NCI-H2081 treated with DMSO at 0.1 percent for 48 hours (cell line): ENCODE results near the gene DTWD2.
"Not testable (repeated sequence)": the region's sequence is repeated elsewhere in the genome, so short reads cannot be mapped to it uniquely, and the experiment has no call there.

ENCODE experiments used
- DNase-seq: peaks from one replicate; lab custom pipeline; 2025; lab: John Stamatoyannopoulos, UW

Gene DTWD2

DNA sequence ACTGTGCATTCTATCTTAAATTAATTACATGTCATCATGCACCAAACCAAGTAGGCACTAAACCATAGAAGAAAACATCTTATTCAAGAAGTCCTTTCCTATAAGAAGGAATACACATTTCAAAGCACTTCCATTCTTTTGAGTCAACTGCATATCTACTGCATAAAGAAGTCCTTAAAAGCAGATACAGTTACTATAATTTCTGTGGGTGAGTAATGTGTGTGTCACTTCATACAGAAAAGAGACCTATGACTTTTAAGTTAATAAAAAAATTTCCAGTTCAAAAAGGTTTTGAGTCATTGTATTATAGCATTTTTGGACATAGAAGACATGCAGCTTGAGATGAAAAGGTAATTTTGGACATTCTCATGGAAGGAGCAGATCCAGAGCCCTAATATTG, 125.0 kb downstream of the DTWD2 start:
- DNase-seq = no peak

DNA sequence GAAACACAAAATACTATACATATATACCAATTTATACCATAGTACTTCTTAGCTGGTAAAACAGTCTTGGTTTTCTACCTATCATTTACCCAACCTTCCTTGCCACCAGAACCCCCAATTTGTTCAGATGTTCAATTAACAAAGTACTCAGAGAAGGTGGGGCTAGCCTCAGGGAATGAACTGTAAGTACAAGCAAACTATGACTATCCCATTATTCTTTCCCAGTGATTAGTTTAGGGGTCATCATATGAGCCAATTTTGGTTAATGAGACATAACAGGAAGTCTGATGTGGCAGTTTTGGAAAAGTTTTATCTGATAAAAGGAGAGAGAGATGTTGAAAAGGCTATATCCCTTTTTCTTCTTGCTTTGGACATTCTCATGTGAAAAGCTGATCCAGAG, 125.8 kb downstream of the DTWD2 start:
- no peak for DNase-seq

DNA sequence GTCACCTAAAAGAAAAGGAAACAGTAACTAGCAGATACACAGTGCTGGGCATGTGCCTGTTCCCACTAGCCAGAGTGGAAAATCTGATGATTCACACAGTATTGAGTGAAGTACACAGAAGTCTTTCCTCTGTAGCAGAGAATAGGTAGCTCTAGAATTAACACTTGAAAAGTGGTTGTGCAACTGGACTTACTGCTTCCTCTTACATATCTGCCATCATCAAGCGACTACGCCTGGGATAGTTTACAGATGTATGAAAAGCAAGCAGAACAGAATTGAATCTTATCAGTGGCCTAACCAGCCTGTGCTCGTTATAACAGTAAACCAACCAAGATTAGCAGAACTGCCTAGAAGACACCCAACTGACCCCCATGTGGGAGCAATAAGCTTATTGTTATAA, 130.6 kb downstream of the DTWD2 start:
- no peak for DNase-seq

DNA sequence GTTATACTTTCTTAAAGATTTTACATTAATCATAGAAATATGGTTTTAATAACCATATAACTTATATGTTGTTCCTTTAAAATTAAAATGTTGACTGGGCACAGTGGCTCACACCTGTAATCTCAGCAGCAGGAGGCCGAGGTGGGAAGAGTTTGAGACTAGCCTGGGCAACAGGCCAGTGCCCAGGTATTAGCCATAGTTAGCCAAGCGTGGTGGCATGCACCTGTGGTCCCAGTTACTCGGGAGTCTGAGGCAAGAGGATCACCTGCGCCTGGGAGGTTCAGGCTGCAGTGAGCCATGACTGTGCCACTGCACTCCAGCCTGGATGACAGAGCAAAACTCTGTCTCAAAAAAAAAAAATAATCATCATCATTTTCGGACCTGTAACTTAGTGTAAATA, 133.5 kb downstream of the DTWD2 start:
- no peak for DNase-seq

DNA sequence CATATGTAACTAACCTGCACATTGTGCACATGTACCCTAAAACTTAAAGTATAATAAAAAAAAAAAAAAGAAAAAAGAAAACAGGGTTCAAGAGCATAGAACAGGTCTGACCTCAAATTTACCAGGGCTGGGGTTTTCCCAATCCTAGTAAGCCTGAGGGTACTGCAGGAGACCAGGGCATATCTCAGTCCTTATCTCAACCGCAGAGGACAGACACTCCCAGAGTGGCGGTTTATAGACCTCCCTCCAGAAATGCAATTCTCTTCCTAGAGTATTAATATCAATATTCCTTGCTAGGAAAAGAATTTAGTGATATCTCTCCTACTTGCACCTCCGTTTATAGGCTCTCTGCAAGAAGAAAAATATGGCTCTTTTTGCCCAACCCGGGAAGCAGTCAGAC, 136.6 kb downstream of the DTWD2 start:
- not testable (repeated sequence) for DNase-seq

DNA sequence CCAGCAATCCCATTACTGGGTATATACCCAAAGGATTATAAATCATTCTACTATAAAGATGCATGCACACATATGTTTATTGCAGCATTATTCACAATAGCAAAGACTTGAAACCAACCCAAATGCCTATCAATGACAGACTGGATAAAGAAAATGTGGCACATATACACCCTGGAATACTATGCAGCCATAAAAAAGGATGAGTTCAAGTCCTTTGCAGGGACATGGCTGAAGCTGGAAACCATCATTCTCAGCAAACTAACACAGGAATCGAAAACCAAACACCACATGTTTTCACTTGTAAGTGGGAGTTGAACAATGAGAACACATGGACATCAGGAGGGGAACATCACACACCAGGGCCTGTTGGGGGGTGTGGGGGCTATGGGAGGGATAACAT, 138.8 kb downstream of the DTWD2 start:
- not testable (repeated sequence) for DNase-seq

DNA sequence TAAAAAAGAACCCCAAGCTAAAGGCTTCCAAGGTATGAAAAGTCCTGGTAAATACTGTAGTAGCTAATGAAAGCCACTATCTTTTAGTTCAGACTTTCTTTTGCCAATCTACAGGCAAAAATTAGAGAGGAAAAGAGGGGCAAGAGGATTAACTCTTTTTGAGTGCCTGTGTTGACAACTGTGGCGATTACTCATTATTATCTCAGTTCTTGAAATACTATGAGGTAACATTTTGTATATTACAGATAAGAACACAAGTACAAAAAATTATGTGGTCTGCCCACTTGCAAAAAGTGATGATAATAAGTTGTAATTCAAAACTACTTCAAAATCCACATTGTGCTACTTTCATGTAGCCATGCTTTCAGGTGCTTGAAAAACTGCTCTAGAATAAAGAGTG, 144.0 kb downstream of the DTWD2 start:
- no peak for DNase-seq

DNA sequence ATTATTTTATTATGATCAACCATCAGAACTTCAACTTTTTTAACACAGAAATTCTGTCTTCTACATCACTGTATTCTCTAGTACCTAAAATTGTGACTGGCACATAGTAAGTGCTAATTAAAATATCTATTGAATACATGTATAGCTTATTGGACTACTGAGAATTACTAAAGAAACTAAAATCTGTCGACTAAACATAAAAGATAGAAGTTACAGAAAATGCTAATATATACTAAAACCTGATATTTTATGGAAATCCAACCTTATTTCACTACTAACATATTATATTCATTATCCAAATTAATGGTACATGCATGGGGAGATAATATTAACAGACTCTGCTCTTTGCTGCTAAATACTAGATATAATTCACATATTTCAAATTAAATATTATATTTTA, 153.6 kb downstream of the DTWD2 start:
- no peak for DNase-seq

DNA sequence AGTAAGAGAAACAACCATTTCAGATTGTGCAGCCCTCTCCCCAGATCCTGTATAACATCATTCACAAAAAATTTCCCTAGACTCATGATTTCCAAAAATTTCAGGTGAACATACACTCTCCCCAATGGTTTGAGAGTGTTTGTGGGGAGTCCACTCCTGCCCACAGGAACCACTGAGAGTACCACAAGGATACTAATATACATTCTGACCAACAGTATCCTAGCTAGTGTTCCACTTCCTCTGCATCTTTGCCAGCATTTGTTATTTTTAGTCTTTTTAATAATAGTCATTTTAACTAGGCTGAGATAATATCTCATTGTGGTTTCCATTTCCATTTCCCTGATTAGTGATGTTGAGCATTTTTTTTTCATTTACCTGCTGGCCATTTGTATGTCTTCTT, 155.4 kb downstream of the DTWD2 start:
- DNase-seq = no peak

DNA sequence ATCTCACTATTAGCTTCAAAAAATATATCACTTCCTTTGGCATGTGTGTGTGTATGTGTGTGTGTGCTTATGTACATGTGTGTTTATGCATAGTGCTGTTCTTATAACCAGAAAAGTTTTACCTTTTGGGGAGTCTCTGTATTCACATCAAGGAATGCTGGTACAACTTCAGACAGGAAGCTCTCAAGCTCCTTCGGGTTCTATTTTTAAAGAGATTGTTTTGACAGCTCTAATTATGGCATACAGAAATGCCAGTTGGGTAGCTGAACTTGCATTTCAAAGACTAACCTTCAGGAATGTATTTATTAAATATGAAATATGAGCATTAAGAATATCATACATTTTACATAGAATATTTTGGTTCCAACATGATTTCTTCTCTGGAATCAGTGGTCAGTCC, 163.1 kb downstream of the DTWD2 start:
- DNase-seq = no peak

DNA sequence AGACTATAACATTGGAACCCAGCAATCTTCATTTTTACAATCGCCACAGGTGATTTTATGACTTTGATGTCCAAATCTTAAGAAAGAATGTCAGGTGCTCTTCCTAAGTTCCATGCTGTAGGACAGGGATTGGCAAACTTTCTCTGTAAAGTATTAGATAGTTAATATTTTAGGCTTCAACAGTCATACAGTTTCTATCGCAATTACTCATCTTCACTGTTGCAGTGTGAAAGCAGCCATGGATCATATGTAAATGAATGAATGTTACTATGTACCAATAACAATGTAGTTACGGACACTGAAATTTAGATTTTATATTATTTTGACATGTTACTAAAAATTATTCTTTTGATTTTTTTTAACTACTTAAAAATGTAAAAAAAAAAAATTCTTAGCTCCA, 169.7 kb downstream of the DTWD2 start:
- DNase-seq = no peak

DNA sequence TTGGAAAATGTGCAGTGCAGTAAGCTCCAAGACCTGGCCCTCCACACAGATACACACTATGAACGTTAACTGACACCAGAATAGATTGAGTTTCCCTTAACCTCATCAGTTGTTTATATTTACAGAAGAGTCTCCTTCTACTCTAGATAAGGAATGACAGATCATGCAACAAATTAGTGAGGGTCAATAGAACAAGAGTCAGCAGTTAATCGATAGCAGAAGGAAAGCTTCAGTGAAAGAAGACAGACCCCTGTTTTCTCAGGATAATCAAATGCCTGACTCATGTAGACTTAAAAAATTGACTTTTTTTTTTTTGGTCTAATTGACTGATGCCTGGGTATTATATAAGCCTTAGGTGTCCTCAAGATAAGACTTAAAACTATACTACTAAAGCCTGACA, 179.9 kb downstream of the DTWD2 start:
- DNase-seq = no peak

DNA sequence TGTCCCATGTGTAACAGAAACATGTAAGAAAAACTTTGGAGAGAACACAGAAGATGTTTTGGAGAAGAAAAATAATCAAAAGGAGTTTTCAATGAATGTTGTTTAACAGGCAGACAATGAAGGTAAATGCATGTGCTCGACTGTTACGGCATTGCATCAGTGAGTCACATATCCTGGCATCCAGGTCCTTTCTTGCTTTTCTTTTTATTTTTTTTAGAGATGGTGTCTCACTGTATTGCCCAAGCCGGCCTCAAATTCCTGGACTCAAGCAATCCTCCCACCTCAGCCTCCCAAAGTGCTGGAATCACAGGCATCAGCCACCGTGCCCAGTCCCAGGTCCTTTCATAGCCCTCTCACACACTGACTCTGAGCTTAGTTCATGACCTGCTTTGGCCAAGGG, 181.8 kb downstream of the DTWD2 start:
- no peak for DNase-seq

DNA sequence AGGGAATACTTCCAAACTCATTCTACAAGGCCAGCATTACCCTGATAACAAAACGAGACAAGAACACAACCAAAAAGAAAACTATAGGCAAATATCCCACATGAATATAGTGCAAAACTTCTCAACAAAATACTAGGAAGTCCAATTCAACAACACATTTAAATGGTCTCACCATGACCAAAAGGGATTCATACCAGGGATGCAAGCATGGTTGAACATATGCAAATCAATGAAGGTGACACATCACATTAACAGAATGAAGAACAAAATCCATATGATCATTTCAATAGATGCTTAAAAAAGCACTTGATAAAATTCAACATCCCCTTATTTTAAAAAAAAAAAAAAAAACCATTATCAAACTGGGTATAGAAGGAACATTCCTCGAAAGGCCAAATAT, 186.0 kb downstream of the DTWD2 start:
- no peak for DNase-seq

DNA sequence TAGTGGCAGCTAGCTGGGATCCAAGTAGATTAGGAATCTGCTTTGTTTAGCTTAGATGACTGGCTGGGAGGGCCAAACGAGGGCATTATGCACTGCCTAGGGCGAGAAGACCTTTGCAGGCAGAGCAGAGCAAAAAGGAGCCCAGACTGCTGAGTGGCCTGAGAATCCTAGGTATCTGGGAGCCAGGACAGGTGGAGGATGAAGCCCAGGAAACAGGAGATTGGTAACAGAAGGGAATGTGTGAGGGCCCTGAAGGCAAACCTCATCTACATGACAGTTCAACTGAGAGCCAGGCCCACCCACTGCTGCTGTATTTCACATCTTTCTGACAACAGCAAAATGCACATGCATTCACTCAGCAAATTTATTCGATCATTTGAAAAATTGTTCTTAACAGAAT, 192.3 kb downstream of the DTWD2 start:
- no peak for DNase-seq

DNA sequence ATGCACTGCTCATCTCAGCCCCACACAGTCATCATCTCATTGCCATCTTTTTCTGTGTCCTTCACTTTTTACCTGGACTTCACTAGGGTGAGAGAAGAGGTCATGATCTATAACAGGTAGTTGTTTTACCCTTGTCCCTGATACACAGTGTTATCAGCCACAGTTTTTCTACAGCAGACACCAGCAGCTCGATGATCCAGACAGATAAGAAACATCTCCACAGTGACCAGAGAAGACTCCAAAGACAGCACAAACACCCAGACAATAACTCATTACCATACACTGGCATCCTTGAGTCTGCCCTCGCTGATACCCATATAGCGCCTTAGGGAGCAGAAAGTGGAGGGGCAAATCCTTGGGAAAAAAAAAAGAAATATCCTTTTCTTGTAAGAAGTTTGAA, 194.1 kb downstream of the DTWD2 start:
- DNase-seq = no peak

DNA sequence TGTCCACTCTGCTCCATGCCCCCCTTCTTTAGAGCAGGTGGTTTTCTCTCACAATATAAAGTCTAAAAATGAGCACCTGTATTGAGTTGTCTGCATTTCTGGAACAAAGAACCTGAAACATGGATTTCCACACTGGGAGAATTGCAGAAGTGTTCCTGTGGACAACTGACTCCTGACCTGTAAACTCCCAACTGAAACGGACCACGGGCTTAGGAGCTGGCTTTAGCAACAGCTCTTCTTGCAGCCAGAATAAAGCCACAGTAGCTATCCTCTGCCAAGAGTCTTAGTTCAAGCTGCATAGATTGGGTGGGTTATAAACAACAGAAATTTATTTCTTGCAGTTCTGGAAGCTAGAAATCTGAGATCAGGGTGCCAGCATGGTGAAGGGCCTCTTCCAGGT, 194.7 kb downstream of the DTWD2 start:
- DNase-seq = no peak

DNA sequence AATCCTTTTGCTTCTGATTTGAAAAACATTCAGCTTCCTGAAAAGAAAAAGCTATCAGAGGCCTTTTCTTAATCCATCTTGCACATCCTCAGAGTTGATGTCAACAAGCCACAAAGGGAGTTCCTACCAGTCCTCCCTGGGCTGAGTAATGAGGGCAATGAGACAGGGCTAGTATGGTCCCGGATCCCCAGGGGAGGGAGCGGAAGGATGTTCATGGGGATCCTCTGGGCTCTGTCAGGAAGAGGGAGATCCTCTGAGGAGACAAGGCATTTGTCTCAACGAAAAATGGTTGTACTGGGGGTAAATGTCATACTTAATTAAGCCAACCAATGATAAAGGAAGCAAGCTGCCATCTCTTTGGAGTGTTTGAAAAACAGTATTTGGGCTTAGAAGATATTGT, 195.3 kb downstream of the DTWD2 start:
- DNase-seq = no peak

DNA sequence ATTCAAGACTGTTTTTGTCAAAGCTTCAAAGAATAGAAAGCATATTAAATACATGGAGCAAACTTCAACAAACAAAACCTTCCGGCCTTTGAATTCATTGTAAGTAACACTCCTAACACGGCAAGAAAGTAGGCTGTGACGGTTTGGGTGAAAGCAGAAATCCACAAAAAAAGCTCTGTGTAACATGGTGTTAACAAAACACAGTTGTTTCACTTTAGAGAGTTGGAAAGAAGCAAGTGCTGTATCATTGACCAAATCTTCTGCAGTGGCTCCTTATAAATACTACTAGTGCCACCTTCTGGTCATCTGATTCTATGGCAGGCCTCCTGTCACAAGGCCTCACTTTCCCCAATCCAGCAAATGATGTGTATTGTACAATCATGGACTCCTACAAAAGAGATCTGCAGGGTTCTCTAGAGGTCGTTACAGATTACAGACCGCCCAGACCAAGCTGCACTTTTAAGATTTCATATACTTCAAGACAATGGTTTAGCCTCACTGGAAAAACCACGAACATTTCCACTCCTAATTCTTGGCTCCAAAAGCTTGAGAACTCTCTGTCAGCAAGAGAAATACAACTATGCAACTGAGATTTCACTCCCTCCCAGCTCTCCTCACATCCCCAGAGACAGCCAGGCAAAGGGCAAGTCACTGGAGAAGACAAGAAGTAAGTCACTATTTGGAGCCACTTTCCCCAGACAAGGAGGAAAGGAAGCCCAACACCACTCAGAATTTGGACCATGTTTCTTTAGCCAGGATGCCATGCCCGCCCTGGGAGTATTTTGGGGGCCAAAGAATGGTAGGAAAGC, 196.2 kb downstream of the DTWD2 start:
- DNase-seq = peak; percentile 24

DNA sequence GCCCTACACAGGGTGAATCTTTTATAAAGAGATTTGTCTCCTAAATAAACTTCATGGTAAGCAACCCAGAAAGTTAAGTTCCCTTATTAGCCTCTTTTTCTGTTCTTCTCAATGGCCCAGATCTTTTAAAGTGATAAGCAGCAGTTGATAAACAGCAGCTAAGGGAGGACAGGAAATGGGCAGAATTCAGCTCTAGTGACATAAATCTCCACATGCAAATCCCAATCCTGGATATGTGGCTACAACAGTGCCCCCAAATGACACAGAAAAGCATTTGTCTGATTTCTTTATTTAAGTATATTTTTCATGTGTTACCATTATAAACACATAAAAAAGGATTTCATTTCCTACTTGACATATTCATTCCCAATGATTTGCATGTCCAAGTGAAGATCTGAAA, 199.0 kb downstream of the DTWD2 start:
- DNase-seq = no peak

DNA sequence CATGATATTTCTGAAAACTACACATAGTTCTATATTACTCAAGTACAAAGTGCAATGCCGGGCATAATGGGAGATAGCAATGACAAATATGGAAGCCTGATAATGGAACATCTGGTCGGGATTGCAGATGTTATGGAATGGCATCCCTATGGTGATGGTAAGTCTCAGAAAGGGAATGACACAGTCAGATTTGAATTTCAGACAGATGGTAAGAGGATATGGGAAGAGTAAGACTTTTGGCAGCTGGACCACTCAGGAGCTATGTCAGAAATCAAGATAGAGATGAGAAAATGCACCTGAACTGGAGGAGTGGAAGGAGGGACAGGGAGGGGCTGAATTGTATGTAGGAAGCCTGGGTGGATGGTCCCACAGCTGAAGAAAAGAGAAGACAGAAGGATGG, 200.0 kb downstream of the DTWD2 start:
- no peak for DNase-seq
